Fibroblast of pulmonary artery (primary cell): ENCODE data around the gene ATP9A.
A peak's percentile ranks its signal among the peaks of the same experiment; 100 is the strongest.
"Not testable (repeated sequence)": the region's sequence is repeated elsewhere in the genome, so short reads cannot be mapped to it uniquely, and the experiment has no call there.

Experiments
- DNase-seq: peaks from one replicate; pipeline ENCODE4 v3.0.0-alpha.2; 2010; ENCODE audit warnings: low read depth
- H3K4me3 ChIP-seq: replicated peaks from 2 replicates; pipeline ENCODE4 v1.5.1; 2011; ENCODE audit warnings: low read depth, mild to moderate bottlenecking, control low read depth, low read length, moderate library complexity
- CTCF ChIP-seq: IDR thresholded peaks from 2 replicates; pipeline ENCODE4 v1.5.1; 2011; ENCODE audit warnings: mild to moderate bottlenecking, control low read depth, low read length, inconsistent platforms; ENCODE audit errors: missing control alignments

Gene ATP9A

DNA sequence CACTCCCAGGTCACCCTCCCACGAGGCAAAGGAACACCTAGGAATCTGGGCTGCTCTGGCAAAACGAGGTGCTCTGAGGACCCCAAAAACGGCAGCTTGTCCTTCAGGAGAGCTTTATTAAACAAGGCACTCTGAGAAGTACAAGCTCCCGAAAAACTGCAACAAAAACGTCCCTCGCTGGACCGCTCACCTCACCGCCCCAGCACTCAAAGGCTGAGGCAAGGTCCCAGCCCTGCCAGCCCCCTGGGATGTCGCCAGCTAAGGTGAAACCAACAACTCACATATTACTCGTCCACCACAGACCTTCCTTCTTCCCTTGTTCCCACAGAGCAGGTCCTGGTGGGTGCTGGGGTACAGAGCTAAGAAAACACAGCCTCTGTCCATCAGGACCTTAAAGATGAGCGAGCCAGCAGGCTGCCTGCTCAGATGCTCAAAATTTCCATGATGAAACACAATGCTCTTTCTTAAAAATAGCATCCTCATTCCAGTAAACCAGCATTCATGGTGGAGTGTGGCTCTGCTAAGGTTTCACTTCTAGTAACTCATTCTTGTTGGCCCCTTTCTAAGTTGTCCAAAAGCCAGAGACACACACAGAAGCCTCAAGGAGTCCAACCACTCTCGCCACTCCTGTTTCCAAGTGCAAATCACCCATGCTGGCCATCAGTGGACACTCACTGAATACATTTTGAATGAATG is 35.9 kb downstream of the ATP9A start:
- peak; percentile 31 for DNase-seq
- H3K4me3 ChIP-seq, result no peak overlapping the region
- TF ChIP-seq CTCF, result no peak

DNA sequence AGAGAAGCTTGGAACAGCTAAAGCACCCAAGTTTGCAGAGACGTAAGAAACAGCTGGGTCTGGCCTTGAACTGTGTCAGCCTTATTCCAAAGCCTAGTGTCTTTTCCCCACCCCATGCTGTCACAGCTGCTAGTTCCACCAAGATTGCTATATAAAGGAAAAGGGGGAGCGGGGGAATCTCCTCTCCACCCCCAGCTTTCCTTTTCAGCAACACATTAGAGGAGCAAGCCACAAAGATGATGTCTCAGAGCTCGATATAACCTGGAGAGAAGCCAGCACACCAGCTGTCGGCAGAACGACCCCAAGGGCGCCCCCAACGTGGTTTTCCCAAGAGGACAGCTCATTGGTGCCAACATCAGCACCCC is 36.5 kb downstream of the ATP9A start:
- DNase-seq, result peak; percentile 3
- H3K4me3 ChIP-seq, result no peak overlapping the region
- TF ChIP-seq CTCF, result no peak

- TF ChIP-seq CTCF, result no peak
- no peak for DNase-seq
- H3K4me3 ChIP-seq, result no peak overlapping the region
Observed at GRCh38 chr20:51729771-51730170, 38.4 kb downstream of the ATP9A start.

- no peak for DNase-seq
- no peak overlapping the region for H3K4me3 ChIP-seq
- no peak for TF ChIP-seq CTCF
Observed at GRCh38 chr20:51728737-51729136, 39.5 kb downstream of the ATP9A start.

- no peak overlapping the region for H3K4me3 ChIP-seq
- DNase-seq, result no peak
- TF ChIP-seq CTCF, result no peak
Observed at GRCh38 chr20:51727872-51728271, 40.3 kb downstream of the ATP9A start.

DNA sequence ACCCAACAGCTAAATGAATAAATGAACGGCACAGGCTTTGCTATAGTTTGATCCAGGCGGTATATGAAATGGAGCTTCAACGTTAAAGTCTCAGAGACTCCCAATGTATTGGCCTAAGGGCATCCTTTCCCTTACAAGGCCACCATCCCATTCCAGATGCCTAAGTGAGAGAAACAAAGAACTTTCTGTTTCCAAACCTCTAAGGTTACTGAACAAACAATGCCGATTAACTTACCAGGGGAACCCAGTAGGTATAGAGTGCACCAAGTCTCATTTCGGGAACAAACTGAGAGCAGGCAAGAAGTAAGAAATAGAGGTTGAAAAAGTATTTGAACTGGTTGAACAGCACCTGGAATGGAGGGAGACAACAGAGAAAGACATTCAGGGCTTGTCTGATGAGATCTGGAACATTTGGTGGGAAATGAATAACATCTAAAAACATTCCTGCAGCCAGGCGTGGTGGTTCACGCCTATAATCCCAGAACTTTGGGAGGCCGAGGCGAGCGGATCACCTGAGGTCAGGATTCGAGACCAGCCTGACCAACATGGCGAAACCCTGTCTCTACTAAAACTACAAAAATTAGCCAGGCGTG is 42.5 kb downstream of the ATP9A start:
- no peak overlapping the region for H3K4me3 ChIP-seq
- TF ChIP-seq CTCF, result no peak
- DNase-seq, result no peak

- DNase-seq, H3K4me3 ChIP-seq: not testable (repeated sequence)
Observed at GRCh38 chr20:51723026-51723425, 45.2 kb downstream of the ATP9A start.

GRCh38 chr20:51722246-51722645 is 45.9 kb downstream of the ATP9A start:
- not testable (repeated sequence) for H3K4me3 ChIP-seq, DNase-seq
